Activated CD4-positive, alpha-beta T cell treated with anti-CD3 and anti-CD28 coated beads for 4 hours (primary cell): ENCODE measurements around the gene SKA3.

Experiments
- DNase-seq, 2 donors: peaks; one replicate each; pipeline ENCODE4 v3.0.0-alpha.2; 2020

Gene SKA3

DNA sequence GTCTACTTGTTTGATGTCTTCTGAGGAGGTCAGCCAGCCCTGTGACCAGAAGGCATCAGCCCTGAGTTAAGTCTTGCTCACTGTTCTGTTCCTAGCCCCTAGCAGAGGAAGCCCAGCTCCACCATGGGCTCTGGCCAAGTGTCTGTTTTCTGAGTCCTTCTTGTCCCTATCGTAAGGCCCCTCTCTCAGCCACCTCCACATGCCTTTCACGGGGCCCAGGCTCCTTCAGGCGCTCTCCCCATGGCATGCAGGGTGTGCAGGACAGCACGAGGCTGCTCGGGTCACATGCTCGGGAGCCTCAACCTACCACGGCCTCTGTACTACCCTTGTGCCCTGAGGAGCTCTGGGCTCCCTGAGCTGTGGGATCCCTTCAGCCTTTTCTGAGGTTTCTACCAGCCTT, 67.2 kb downstream of the SKA3 start:
- DNase-seq, result no peak

DNA sequence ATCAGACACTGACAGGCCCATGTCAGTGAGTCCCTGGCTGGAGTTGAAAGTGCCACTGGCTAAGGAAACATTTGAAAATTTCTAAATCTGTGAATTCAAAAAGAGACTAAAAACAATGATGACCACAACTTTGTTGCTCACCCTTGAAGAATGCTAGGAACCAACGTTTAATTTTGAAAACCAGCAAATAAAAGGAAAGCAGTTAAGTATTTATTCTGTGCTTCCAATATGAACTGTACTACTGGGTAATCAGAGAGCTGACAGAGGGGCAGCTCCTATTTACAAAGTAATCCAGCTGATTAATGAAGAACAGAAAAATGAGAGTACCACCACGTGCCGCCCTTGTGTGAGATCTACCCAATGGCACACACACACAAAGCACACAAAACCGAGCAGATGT, 70.3 kb downstream of the SKA3 start:
- DNase-seq, result no peak

DNA sequence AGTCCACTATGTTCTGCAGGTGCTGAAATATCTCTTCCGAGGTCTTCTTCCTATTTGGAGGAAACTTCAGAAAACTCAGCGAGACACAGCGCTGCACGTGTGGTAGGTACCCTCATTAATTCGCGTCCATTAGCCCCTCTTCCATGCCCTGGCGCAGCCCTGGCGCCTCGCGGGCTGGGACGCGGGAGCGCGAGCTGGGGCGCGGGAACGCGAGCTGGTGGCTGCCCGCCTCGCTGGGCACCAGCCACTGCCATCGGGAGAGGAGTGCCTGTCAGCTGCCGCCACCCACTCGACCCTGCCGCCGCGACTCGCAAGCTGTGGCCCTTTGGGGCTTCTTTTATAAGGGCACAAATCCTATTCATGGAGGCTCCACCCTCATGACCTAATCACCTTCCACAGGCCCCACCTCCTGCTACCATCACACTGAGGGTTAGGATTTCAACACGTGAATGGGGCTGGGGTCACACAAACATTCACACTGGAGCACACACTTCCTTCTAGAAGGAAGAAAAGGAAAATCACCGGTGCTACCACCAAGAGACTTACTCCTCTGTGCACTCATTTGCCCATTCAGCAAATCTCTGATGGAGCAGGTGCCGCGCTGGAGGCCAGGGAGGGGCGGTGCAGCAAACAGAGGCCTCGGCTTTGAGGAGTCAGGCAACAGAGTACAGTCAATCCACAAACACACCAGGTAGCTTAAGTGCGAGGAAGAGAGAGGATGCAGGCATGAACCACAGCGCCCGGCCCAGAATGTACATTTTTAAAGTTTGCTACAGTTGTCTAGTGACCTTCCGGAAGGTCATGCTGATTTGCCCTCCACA, 71.9 kb downstream of the SKA3 start:
- no peak for DNase-seq
